Astrocyte (in vitro differentiated cells and primary cell): ENCODE results near the gene TCP11. TPM values are rescaled to one million over a fixed set of nuclear protein-coding genes. Genes with fewer than 3 reads are reported as not detected.

ENCODE experiments used
- DNase-seq: peaks from one replicate; pipeline ENCODE4 v3.0.0-alpha.2; 2010; ENCODE audit warnings: low read depth
- FAIRE-seq: peaks from 2 replicates; lab custom pipeline; 2011; peaks lifted over from hg19 to GRCh38; lab: Jason Lieb, UNC
- H2AFZ ChIP-seq: 2 replicates; pipeline ENCODE4 v1.6.0; 2012; ENCODE audit warnings: low read depth, low read length, inconsistent platforms
- H3K27ac ChIP-seq: 2 replicates; pipeline ENCODE4 v1.5.1; 2011; ENCODE audit warnings: low read depth, low read length, inconsistent platforms
- H3K27me3 ChIP-seq: 2 replicates; pipeline ENCODE4 v1.6.0; 2011; ENCODE audit warnings: low read length, inconsistent platforms; ENCODE audit not compliant: insufficient read depth
- H3K36me3 ChIP-seq: 2 replicates; pipeline ENCODE4 v1.5.1; 2011; ENCODE audit warnings: low read length, inconsistent platforms; ENCODE audit not compliant: insufficient read depth
- H3K4me1 ChIP-seq: 2 replicates; pipeline ENCODE4 v1.5.1; 2011; ENCODE audit warnings: low read length, inconsistent platforms; ENCODE audit not compliant: insufficient read depth
- H3K4me2 ChIP-seq: 2 replicates; pipeline ENCODE4 v1.6.0; 2012; ENCODE audit warnings: low read length, inconsistent platforms
- H3K4me3 ChIP-seq: 2 replicates; pipeline ENCODE4 v1.5.1; 2011; ENCODE audit warnings: low read depth, mild to moderate bottlenecking, low read length, inconsistent platforms; ENCODE audit not compliant: insufficient read depth
- H3K79me2 ChIP-seq: 2 replicates; pipeline ENCODE4 v1.6.0; 2012; ENCODE audit warnings: mild to moderate bottlenecking, low read length, inconsistent platforms; ENCODE audit not compliant: insufficient read depth
- H3K9ac ChIP-seq: 2 replicates; pipeline ENCODE4 v1.6.0; 2012; ENCODE audit warnings: mild to moderate bottlenecking, low read length, inconsistent platforms
- H3K9me3 ChIP-seq: 2 replicates; pipeline ENCODE4 v1.5.1; 2012; ENCODE audit warnings: low read depth, mild to moderate bottlenecking, low read length, inconsistent platforms; ENCODE audit not compliant: insufficient read depth
- H4K20me1 ChIP-seq: 2 replicates; pipeline ENCODE4 v1.6.0; 2012; ENCODE audit warnings: low read length, inconsistent platforms; ENCODE audit not compliant: insufficient read depth
- H3K27ac Mint-ChIP-seq: one replicate; pipeline ENCODE4 v1.8.0; 2021; ENCODE audit warnings: mild to moderate bottlenecking, mixed read lengths; ENCODE audit not compliant: unreplicated experiment
- H3K27me3 Mint-ChIP-seq: one replicate; pipeline ENCODE4 v1.8.0; 2021; ENCODE audit warnings: low read depth, mixed read lengths; ENCODE audit not compliant: unreplicated experiment
- H3K36me3 Mint-ChIP-seq: one replicate; pipeline ENCODE4 v1.8.0; 2021; ENCODE audit warnings: low read depth, mixed read lengths; ENCODE audit not compliant: unreplicated experiment
- H3K4me1 Mint-ChIP-seq: one replicate; pipeline ENCODE4 v1.8.0; 2021; ENCODE audit warnings: low read depth, mixed read lengths; ENCODE audit not compliant: unreplicated experiment
- H3K4me3 Mint-ChIP-seq: one replicate; pipeline ENCODE4 v1.8.0; 2021; ENCODE audit warnings: mild to moderate bottlenecking, moderate library complexity, mixed read lengths; ENCODE audit not compliant: unreplicated experiment
- H3K9me3 Mint-ChIP-seq: one replicate; pipeline ENCODE4 v1.8.0; 2021; ENCODE audit warnings: mild to moderate bottlenecking, mixed read lengths; ENCODE audit not compliant: unreplicated experiment
- CTCF ChIP-seq: IDR thresholded peaks from 2 replicates; pipeline ENCODE4 v1.5.1; 2011; ENCODE audit warnings: low read depth, mild to moderate bottlenecking, inconsistent platforms, low read length, moderate library complexity; ENCODE audit not compliant: insufficient read depth
- EZH2 ChIP-seq: IDR thresholded peaks from 2 replicates; pipeline ENCODE4 v1.6.1; 2012; ENCODE audit warnings: mild to moderate bottlenecking, low read length, inconsistent platforms; ENCODE audit not compliant: insufficient read depth
- total RNA-seq: library from RNA; stranded (reverse); gene quantifications from 2 replicates; pipeline ENCODE4 v1.2.1, GENCODE V29; 2021

The TCP11 gene
- total RNA-seq, 1 donor from 2014 or later, result not detected

- Histone ChIP-seq H3K27me3 (no peaks in the 10 kb centered on the region), H3K4me2 (peak overlapping the region; percentile 54), H2AFZ (no peak overlapping the region), H3K9ac (no peak overlapping the region), H3K4me3 (no peak overlapping the region), H3K79me2 (no peaks in the 10 kb centered on the region), H3K9me3 (no peaks in the 10 kb centered on the region), H3K27ac (no peak overlapping the region), H4K20me1 (no peaks in the 10 kb centered on the region), H3K36me3 (no peaks in the 10 kb centered on the region), H3K4me1 (peaks cover 40% of the 10 kb centered on the region)
- no peak overlapping the region for H3K27ac Mint-ChIP-seq
- no peaks in the 10 kb centered on the region for H3K27me3 Mint-ChIP-seq
- DNase-seq (peak; percentile 8), FAIRE-seq (no peak)
- H3K4me3 Mint-ChIP-seq, result no peak overlapping the region
- H3K9me3 Mint-ChIP-seq, result no peaks in the 10 kb centered on the region
- H3K36me3 Mint-ChIP-seq, result peaks cover 12% of the 10 kb centered on the region
- H3K4me1 Mint-ChIP-seq, result peaks cover 52% of the 10 kb centered on the region
- TF ChIP-seq CTCF, result no peak
These were observed 49.6 kb downstream of the TCP11 start for GRCh38 chr6:35091346-35092083.

- Mint-ChIP-seq H3K9me3 (no peaks in the 10 kb centered on the region), H3K27me3 (no peaks in the 10 kb centered on the region), H3K36me3 (peaks cover 16% of the 10 kb centered on the region), H3K4me1 (peaks cover 44% of the 10 kb centered on the region), H3K27ac (no peak overlapping the region), H3K4me3 (peak overlapping the region; percentile 20)
- Histone ChIP-seq H3K27ac (no peak overlapping the region), H3K36me3 (no peaks in the 10 kb centered on the region), H3K9ac (no peak overlapping the region), H2AFZ (no peak overlapping the region), H3K4me1 (peaks cover 32% of the 10 kb centered on the region), H3K4me3 (no peak overlapping the region), H3K4me2 (no peak overlapping the region), H3K27me3 (no peaks in the 10 kb centered on the region), H4K20me1 (no peaks in the 10 kb centered on the region), H3K79me2 (no peaks in the 10 kb centered on the region), H3K9me3 (no peaks in the 10 kb centered on the region)
- TF ChIP-seq EZH2 (no peak), CTCF (no peak)
- FAIRE-seq, result no peak
- no peak for DNase-seq
These were observed 50.4 kb downstream of the TCP11 start for GRCh38 chr6:35090734-35091133.

GRCh38 chr6:35089935-35090505 is 51.1 kb downstream of the TCP11 start:
- Mint-ChIP-seq H3K36me3 (peaks cover 20% of the 10 kb centered on the region), H3K27me3 (no peaks in the 10 kb centered on the region), H3K27ac (peak overlapping the region; percentile 41), H3K9me3 (no peaks in the 10 kb centered on the region), H3K4me3 (no peak overlapping the region), H3K4me1 (peaks cover 42% of the 10 kb centered on the region)
- Histone ChIP-seq H3K4me2 (peak overlapping the region; percentile 37), H2AFZ (no peak overlapping the region), H3K4me1 (peaks cover 31% of the 10 kb centered on the region), H3K36me3 (no peaks in the 10 kb centered on the region), H3K27me3 (no peaks in the 10 kb centered on the region), H3K9me3 (no peaks in the 10 kb centered on the region), H4K20me1 (no peaks in the 10 kb centered on the region), H3K9ac (no peak overlapping the region), H3K4me3 (no peak overlapping the region), H3K79me2 (no peaks in the 10 kb centered on the region), H3K27ac (no peak overlapping the region)
- peak; percentile 92 for DNase-seq
- TF ChIP-seq EZH2, result no peak
- no peak for TF ChIP-seq CTCF
- no peak for FAIRE-seq
